WTC11 (cell line): ENCODE data around the gene TMEM63C. TPM values are rescaled to one million over a fixed set of nuclear protein-coding genes. Genes with fewer than 3 reads are reported as not detected.

Experiments
- ATAC-seq: fragments of 200-7000 bp; cut with Tn5 transposase; 2 replicates; pipeline ENCODE4 v1.10.0; 2021; ENCODE audit warnings: mild to moderate bottlenecking, moderate library complexity
- CTCF ChIA-PET: fragments of 300-600 bp; sonication (Branson Sonifier 250); formaldehyde crosslinking; loops from one replicate; lab custom pipeline; 2021; ENCODE audit warnings: antibody characterized with exemption; lab: Charles Lee
- POLR2A ChIA-PET: fragments of 350-600 bp; sonication (Branson Sonifier 250); formaldehyde crosslinking; loops from one replicate; lab custom pipeline; 2021; ENCODE audit warnings: antibody characterized with exemption; lab: Charles Lee
- DNase-seq: peaks from one replicate; pipeline ENCODE4 v3.0.0; 2021; ENCODE audit warnings: low spot score
- H3K27ac Mint-ChIP-seq: 2 replicates; pipeline ENCODE4 v1.8.0; 2021; ENCODE audit warnings: mixed read lengths
- H3K27me3 Mint-ChIP-seq: 2 replicates; pipeline ENCODE4 v1.8.0; 2021; ENCODE audit warnings: low read depth, mild to moderate bottlenecking, moderate library complexity, mixed read lengths
- H3K36me3 Mint-ChIP-seq: 2 replicates; pipeline ENCODE4 v1.8.0; 2021; ENCODE audit warnings: mixed read lengths
- H3K4me1 Mint-ChIP-seq: 2 replicates; pipeline ENCODE4 v1.8.0; 2022; ENCODE audit warnings: mixed read lengths
- H3K4me3 Mint-ChIP-seq: 2 replicates; pipeline ENCODE4 v1.8.0; 2021; ENCODE audit warnings: mild to moderate bottlenecking, moderate library complexity, mixed read lengths
- H3K9me3 Mint-ChIP-seq: 2 replicates; pipeline ENCODE4 v1.8.0; 2021; ENCODE audit warnings: mixed read lengths
- ARID4B ChIP-seq: sonication (generic); formaldehyde crosslinking; IDR thresholded peaks from 2 replicates; pipeline ENCODE4 v1.8.0; 2023; ENCODE audit warnings: missing genetic modification reagents, mild to moderate bottlenecking, borderline replicate concordance
- ATF1 ChIP-seq: sonication (generic); formaldehyde crosslinking; IDR thresholded peaks from 2 replicates; pipeline ENCODE4 v1.8.1; 2023; ENCODE audit warnings: mild to moderate bottlenecking, moderate library complexity, missing genetic modification reagents
- ATF2 ChIP-seq: sonication (generic); formaldehyde crosslinking; IDR thresholded peaks from 2 replicates; pipeline ENCODE4 v1.8.1; 2022; ENCODE audit warnings: low read depth, missing genetic modification reagents, borderline replicate concordance
- ATF3 ChIP-seq: sonication (generic); formaldehyde crosslinking; conservative IDR thresholded peaks from 2 replicates; pipeline ENCODE4 v1.8.1; 2022; ENCODE audit warnings: mild to moderate bottlenecking, missing genetic modification reagents
- CTCF ChIP-seq: fragments of 200-600 bp; IDR thresholded peaks from 2 replicates; pipeline ENCODE4 v1.8.0; 2022; ENCODE audit warnings: antibody characterized with exemption
- HMGXB4 ChIP-seq: sonication (generic); formaldehyde crosslinking; IDR thresholded peaks from 2 replicates; pipeline ENCODE4 v1.8.1; 2023; ENCODE audit warnings: mild to moderate bottlenecking, moderate library complexity, missing genetic modification reagents
- MXD4 ChIP-seq: fragments of 250-450 bp; sonication (Bioruptor Pico); IDR thresholded peaks from 2 replicates; pipeline ENCODE4 v1.8.0; 2021; ENCODE audit warnings: mild to moderate bottlenecking, moderate library complexity, borderline replicate concordance
- NFATC4 ChIP-seq: fragments of 250-450 bp; sonication (Bioruptor Pico); IDR thresholded peaks from 2 replicates; pipeline ENCODE4 v1.9.0; 2021; ENCODE audit warnings: mild to moderate bottlenecking
- NFYB ChIP-seq: sonication (generic); formaldehyde crosslinking; conservative IDR thresholded peaks from 2 replicates; pipeline ENCODE4 v1.8.0; 2022; ENCODE audit warnings: low read depth, missing genetic modification reagents
- NR2C2 ChIP-seq: sonication (generic); formaldehyde crosslinking; IDR thresholded peaks from 2 replicates; pipeline ENCODE4 v1.8.0; 2022; ENCODE audit warnings: mild to moderate bottlenecking, missing genetic modification reagents
- PRRX2 ChIP-seq: fragments of 250-450 bp; sonication (Bioruptor Pico); IDR thresholded peaks from 2 replicates; pipeline ENCODE4 v1.8.0; 2021; ENCODE audit warnings: mild to moderate bottlenecking
- SMAD3 ChIP-seq: sonication (generic); formaldehyde crosslinking; IDR thresholded peaks from 2 replicates; pipeline ENCODE4 v1.8.0; 2022; ENCODE audit warnings: missing genetic modification reagents, mild to moderate bottlenecking, borderline replicate concordance
- SMAD4 ChIP-seq: sonication (generic); formaldehyde crosslinking; IDR thresholded peaks from 2 replicates; pipeline ENCODE4 v1.8.0; 2022; ENCODE audit warnings: mild to moderate bottlenecking, missing genetic modification reagents
- ZNF263 ChIP-seq: sonication (generic); formaldehyde crosslinking; IDR thresholded peaks from 2 replicates; pipeline ENCODE4 v1.8.1; 2022; ENCODE audit warnings: low read depth, mild to moderate bottlenecking, moderate library complexity, missing genetic modification reagents
- ZNF281 ChIP-seq: sonication (generic); formaldehyde crosslinking; IDR thresholded peaks from 2 replicates; pipeline ENCODE4 v1.8.0; 2023; ENCODE audit warnings: mild to moderate bottlenecking, missing genetic modification reagents
- ZNF416 ChIP-seq: fragments of 250-450 bp; sonication (Bioruptor Pico); IDR thresholded peaks from 2 replicates; pipeline ENCODE4 v1.9.0; 2021; ENCODE audit warnings: mild to moderate bottlenecking, inconsistent platforms
- ZNF425 ChIP-seq: fragments of 250-450 bp; sonication (Bioruptor Pico); conservative IDR thresholded peaks from 2 replicates; pipeline ENCODE4 v1.9.0; 2021; ENCODE audit warnings: mild to moderate bottlenecking
- ZSCAN18 ChIP-seq: fragments of 250-450 bp; sonication (Bioruptor Pico); IDR thresholded peaks from 2 replicates; pipeline ENCODE4 v2.1.2; 2022; ENCODE audit warnings: mild to moderate bottlenecking, moderate library complexity
- total RNA-seq: library from RNA; stranded (reverse); gene quantifications from 3 replicates; pipeline ENCODE4 v1.2.3, GENCODE V29; 2021

The TMEM63C gene
- total RNA-seq, 1 experiment from 2014 or later: 8.8 TPM

- TF ChIP-seq HMGXB4 (CRISPR knock-in tag) (no peak), ARID4B (CRISPR knock-in tag) (no peak), MXD4 (CRISPR knock-in tag) (no peak), ATF3 (CRISPR knock-in tag) (no peak), ZNF425 (no peak), ZSCAN18 (CRISPR knock-in tag) (no peak), ZNF416 (no peak)
Observed at GRCh38 chr14:77296155-77296554, 114.6 kb downstream of the TMEM63C start (continued).

GRCh38 chr14:77296906-77297305 lies 115.3 kb downstream of the TMEM63C start:
- Mint-ChIP-seq H3K36me3 (peaks cover 6% of the 10 kb centered on the region), H3K9me3 (no peaks in the 10 kb centered on the region), H3K27me3 (no peaks in the 10 kb centered on the region), H3K4me3 (no peak overlapping the region), H3K27ac (no peak overlapping the region; the same call in 1 of the 2 replicates), H3K4me1 (peaks cover 11% of the 10 kb centered on the region)
- POLR2A ChIA-PET: no interaction called here
- DNase-seq: no peak
- CTCF ChIA-PET: interaction anchor here (3.1 kb wide), 1 partner anchor 19 kb away, joined by 16 read pairs; no protein-coding TSS in a partner anchor
- ATAC-seq: no peak
- no peak for TF ChIP-seq ZNF281 (CRISPR knock-in tag)
- TF ChIP-seq NFATC4 (CRISPR knock-in tag): no peak
- no peak for TF ChIP-seq NFYB
- no peak for TF ChIP-seq CTCF
- TF ChIP-seq ZSCAN18 (CRISPR knock-in tag): no peak
- TF ChIP-seq ATF1 (CRISPR knock-in tag): no peak
- TF ChIP-seq SMAD4: no peak
- no peak for TF ChIP-seq PRRX2 (CRISPR knock-in tag)
- no peak for TF ChIP-seq ATF2
- no peak for TF ChIP-seq NR2C2 (CRISPR knock-in tag)
- TF ChIP-seq ZNF263: no peak
- TF ChIP-seq SMAD3 (CRISPR knock-in tag): no peak
- TF ChIP-seq MXD4 (CRISPR knock-in tag): no peak
